IPS DF 6.9 (cell line): ENCODE results near the gene JMJD8.

Source experiments
- DNase-seq: peaks from one replicate; pipeline ENCODE4 v3.0.0-alpha.2; 2013; ENCODE audit warnings: low read depth, low spot score
- H3K27ac ChIP-seq: one replicate; pipeline ENCODE4 v1.5.1; 2013; ENCODE audit warnings: low read length, control low read depth
- H3K27me3 ChIP-seq: 2 replicates; pipeline ENCODE4 v1.6.1; 2013; ENCODE audit warnings: mild to moderate bottlenecking, low read length; ENCODE audit not compliant: control insufficient read depth, insufficient read depth
- H3K36me3 ChIP-seq: 2 replicates; pipeline ENCODE4 v1.6.1; 2013; ENCODE audit warnings: low read length; ENCODE audit not compliant: control insufficient read depth, insufficient read depth
- H3K4me1 ChIP-seq: 2 replicates; pipeline ENCODE4 v1.6.1; 2013; ENCODE audit warnings: low read length; ENCODE audit not compliant: control insufficient read depth, insufficient read depth
- H3K4me3 ChIP-seq: 2 replicates; pipeline ENCODE4 v1.5.1; 2013; ENCODE audit warnings: mild to moderate bottlenecking, low read length
- H3K9me3 ChIP-seq: 2 replicates; pipeline ENCODE4 v1.6.1; 2013; ENCODE audit warnings: low read length, inconsistent platforms; ENCODE audit not compliant: control insufficient read depth, insufficient read depth
- WGBS: extraction: QIAGEN DNeasy Blood & Tissue Kit; methylation state at CpG from one replicate; pipeline ENCODE4 v1.1.7; 2013; ENCODE audit warnings: mixed read lengths, missing lambda C conversion rate; ENCODE audit not compliant: insufficient read length, insufficient coverage; 5-methylcytosine and 5-hydroxymethylcytosine counted together

Gene JMJD8

DNA sequence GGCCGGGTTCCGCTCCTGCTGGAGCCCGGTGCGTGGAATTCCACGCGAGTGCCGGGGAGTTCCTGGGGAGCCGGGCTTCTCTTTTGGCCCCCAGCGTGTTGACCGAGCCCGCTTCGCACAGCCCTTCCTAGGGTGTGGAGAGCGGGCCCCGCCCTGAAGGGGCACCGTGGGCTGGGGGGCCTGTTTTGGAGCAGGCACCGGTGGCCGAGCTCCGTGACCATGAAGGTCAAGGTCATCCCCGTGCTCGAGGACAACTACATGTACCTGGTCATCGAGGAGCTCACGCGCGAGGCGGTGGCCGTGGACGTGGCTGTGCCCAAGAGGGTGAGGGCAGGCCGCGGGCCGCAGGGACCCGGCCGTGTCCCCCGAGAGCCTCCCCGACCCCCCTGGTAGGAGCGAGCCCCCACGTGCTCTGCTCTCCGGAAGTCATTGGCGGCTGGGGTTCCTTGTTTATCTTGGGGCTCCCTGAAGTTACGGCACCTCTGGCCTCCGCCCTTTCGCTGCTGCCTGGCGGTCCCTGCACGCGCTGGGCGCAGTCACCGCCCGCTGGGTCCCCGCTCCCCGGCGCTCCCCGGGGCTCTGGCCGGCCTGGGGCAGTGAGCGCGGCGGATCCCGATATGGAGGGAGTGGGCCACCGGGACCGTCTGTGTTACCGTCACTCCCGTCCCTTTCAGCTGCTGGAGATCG is 43.3 kb upstream of the JMJD8 start:
- H3K27ac ChIP-seq: no peak overlapping the region
- no peaks in the 10 kb centered on the region for H3K27me3 ChIP-seq
- H3K9me3 ChIP-seq: no peaks in the 10 kb centered on the region
- no CpG with 5 or more reads among the region's 61 CpGs for WGBS
- no peak for DNase-seq
- H3K36me3 ChIP-seq: no peaks in the 10 kb centered on the region
- peak overlapping the region; percentile 51 for H3K4me3 ChIP-seq
- H3K4me1 ChIP-seq: peaks cover 3% of the 10 kb centered on the region; the same call in 1 of the 2 replicates

GRCh38 chr16:726438-727290 is 42.5 kb upstream of the JMJD8 start, which contains the start of the genes CCDC78 and HAGHL:
Gene CCDC78, minus strand, starts transcription at chr16:726443. Its CDS starts 76 bp downstream, at chr16:726367.
Gene HAGHL, plus strand, starts transcription at chr16:727106. Its CDS starts 404 bp downstream, at chr16:727510.
- H3K27ac ChIP-seq: no peak within 1 kb of the TSS
- no CpG with 5 or more reads among the region's 88 CpGs for WGBS
- no peaks in the 10 kb centered on the region for H3K9me3 ChIP-seq
- H3K27me3 ChIP-seq: no peaks in the 10 kb centered on the region
- H3K4me3 ChIP-seq: peak within 1 kb of the TSS; percentile 51
- H3K36me3 ChIP-seq: no peaks in the 10 kb centered on the region
- H3K4me1 ChIP-seq: peaks cover 3% of the 10 kb centered on the region; the same call in 1 of the 2 replicates
- no peak for DNase-seq

DNA sequence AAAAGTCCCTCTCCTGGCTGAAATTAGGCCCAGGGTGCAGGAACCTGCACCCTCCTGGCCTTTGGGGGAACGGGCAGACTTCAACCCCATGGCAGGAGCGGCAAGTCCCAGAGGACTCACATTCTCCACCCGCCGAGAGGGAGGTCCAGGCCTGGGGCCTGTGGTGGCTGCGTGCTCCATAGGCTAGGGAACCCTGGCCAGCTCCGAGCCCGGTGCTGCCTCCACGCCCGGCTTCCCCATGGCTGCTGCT is 42.0 kb upstream of the JMJD8 start:
- Histone ChIP-seq H3K4me3 (no peak overlapping the region), H3K27me3 (no peaks in the 10 kb centered on the region), H3K27ac (no peak overlapping the region), H3K36me3 (no peaks in the 10 kb centered on the region), H3K9me3 (no peaks in the 10 kb centered on the region), H3K4me1 (peaks cover 3% of the 10 kb centered on the region; the same call in 1 of the 2 replicates)
- no peak for DNase-seq
- WGBS: no CpG with 5 or more reads among the region's 9 CpGs

DNA sequence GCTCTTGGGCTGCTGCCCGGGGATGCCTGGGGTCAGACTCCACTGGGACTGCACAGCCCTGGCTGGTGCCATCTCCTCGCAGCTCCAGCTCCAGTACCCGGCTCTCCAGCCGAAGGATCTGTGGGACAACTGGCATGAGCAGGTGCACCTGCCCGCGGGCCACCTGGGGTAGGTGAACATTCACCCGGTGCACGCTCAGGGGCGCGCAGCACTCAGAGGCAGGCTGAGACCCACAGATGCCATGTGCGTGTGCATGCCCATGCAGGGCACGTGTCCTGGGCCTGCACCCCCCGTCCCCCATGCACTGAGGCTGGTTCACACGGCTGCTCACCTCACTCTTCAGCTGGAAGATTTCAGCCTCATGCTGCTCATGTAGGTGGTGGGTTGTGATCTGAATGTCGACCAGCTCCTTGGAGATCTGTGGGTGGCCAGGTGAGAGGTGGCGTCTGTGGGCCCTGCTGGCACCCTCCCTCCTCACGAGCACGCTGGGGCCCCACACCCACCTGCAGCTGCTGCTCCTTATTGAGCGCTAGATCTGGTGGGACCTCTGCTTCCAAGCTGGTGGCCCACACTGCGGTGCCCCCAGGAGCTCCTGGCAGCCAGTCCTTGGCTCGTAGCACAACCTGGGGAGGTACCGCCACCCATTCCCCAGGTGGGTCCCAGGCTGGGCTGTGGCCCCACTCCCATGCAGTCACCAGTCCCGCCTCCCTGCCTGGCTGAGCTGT is 41.5 kb upstream of the JMJD8 start:
- Histone ChIP-seq H3K4me3 (no peak overlapping the region), H3K27ac (no peak overlapping the region), H3K9me3 (no peaks in the 10 kb centered on the region), H3K4me1 (peaks cover 3% of the 10 kb centered on the region; the same call in 1 of the 2 replicates), H3K27me3 (no peaks in the 10 kb centered on the region), H3K36me3 (no peaks in the 10 kb centered on the region)
- no CpG with 5 or more reads among the region's 23 CpGs for WGBS
- DNase-seq: no peak

DNA sequence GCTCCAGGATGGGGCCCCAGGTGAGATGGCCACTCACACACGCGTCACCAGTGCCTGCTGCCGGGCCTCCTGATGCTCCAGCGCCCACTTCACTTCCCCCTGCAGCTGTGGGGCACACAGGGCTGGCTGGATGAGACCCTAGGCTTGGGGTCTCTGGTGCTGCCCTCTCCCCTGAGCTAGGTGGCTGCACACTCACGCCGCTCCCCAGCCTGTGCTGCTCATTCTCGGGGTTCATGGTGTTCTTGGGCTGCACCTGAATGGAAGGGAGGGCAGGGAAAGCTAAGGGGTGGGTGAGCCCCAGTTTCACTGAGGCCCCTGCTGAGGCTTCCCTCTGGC is 40.9 kb upstream of the JMJD8 start:
- Histone ChIP-seq H3K36me3 (no peaks in the 10 kb centered on the region), H3K27me3 (no peaks in the 10 kb centered on the region), H3K9me3 (no peaks in the 10 kb centered on the region), H3K4me1 (peaks cover 5% of the 10 kb centered on the region), H3K4me3 (no peak overlapping the region), H3K27ac (no peak overlapping the region)
- WGBS: no CpG with 5 or more reads among the region's 7 CpGs
- no peak for DNase-seq

DNA sequence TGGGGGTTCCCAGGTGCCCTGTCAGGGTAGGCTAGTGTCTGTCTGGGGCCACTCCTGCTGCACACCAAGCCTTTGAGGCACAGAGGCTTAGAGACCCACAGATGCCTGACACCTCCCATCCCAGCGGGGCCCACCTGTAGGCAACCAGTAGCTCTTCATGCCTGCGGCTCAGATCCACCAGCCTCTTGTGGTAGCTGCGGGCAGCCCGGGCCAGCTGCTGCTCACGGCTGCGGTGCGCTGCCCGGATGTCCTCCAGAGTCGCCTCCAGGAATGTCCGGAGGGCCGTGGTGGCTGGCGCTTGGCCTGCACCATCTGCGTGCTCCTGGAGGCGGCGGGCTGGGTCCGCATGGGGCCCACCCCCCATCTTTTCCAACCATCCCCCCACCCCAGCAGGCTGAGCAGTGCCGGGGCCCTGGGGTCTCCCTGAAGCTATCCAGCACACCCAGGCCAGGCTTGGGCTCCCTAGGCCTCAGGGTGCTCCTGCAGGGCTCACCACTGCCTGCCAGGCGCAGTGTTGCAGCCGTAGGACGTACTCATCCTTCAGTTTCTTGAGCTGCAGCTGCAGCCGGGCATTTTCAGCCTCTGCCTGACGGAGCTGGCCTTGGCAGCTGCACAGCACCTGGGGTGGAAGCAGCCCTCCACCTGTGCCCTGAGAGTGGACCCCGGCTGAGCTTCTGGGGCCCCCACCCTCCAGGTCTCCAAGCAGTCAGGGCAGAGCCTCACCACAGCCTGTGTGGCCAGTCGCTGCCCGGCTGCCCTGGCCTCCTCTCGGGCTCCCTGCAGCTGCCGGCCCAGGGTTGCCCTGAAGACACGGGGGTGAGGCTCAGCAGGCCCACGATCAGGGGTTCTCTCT is 40.3 kb upstream of the JMJD8 start:
- no CpG with 5 or more reads among the region's 29 CpGs for WGBS
- Histone ChIP-seq H3K27ac (no peak overlapping the region), H3K4me1 (peaks cover 7% of the 10 kb centered on the region), H3K27me3 (no peaks in the 10 kb centered on the region), H3K9me3 (no peaks in the 10 kb centered on the region), H3K36me3 (no peaks in the 10 kb centered on the region), H3K4me3 (no peak overlapping the region)
- no peak for DNase-seq

DNA sequence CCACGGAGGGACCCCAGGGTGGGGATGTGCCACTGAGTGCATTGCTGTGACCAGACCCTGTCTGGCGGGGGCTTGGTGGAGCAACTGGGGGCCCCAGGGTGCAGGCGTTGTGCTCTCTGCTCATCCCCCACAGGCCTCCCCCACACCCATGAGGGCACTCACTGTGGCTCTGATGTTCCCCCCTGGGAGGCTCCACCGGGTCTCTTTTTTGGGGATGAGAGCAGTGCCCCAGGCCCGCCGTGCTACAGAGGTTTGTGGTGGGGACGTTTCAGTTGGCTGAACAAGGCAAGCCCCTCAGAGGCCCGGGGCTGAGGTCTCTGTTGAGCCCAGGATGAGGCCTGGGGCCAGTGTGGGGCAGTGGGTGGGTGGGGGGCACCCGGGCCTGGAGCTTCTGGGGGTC is 39.6 kb upstream of the JMJD8 start:
- no peak for DNase-seq
- H3K4me1 ChIP-seq: peaks cover 7% of the 10 kb centered on the region

DNA sequence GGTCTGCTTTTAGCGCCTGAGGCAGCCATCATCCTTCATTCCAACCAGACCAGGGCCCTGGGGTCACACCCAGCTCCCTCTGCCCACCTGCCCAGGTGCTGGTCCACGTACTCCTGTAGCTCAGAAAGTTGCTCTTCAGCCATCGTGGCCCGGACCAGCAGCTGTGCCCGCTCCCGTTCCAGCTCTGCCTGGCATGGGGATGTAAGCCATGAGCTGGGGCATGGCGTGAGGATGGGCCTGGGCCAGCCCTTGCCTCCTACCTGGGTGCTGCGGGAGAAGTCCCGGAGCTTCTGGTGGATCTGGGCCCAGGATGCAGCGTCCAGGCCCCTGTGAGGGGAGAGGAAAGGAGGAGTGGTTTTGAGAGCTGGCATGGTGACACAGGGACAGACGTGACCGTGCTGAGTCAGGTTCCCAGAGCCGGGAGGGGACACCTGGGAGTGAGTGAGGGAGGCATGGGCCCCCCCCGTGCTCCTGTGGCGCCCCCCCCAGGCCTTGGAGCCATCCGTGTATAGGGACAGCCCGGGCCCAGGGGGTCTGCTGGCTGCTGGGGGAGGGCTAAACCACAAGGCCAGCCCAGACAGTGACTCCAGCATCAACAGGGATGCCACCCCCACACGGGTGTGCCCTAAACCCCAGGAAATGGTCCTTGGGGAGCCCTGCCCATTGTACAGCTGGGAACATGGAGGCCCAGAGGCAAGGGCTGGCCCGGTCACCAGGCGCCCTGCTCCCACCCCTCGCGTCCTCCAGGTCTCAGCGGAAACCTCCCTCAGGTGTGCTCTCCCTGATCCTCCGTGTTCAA is 38.9 kb upstream of the JMJD8 start:
- DNase-seq: no peak
- WGBS: no CpG with 5 or more reads among the region's 24 CpGs
- peaks cover 7% of the 10 kb centered on the region for H3K4me1 ChIP-seq

More for the DNA sequence above, 39.6 kb upstream of the JMJD8 start:
- Histone ChIP-seq H3K36me3 (no peaks in the 10 kb centered on the region), H3K27me3 (no peaks in the 10 kb centered on the region), H3K9me3 (no peaks in the 10 kb centered on the region), H3K27ac (no peak overlapping the region), H3K4me3 (no peak overlapping the region)
- WGBS: no CpG with 5 or more reads among the region's 9 CpGs

DNA sequence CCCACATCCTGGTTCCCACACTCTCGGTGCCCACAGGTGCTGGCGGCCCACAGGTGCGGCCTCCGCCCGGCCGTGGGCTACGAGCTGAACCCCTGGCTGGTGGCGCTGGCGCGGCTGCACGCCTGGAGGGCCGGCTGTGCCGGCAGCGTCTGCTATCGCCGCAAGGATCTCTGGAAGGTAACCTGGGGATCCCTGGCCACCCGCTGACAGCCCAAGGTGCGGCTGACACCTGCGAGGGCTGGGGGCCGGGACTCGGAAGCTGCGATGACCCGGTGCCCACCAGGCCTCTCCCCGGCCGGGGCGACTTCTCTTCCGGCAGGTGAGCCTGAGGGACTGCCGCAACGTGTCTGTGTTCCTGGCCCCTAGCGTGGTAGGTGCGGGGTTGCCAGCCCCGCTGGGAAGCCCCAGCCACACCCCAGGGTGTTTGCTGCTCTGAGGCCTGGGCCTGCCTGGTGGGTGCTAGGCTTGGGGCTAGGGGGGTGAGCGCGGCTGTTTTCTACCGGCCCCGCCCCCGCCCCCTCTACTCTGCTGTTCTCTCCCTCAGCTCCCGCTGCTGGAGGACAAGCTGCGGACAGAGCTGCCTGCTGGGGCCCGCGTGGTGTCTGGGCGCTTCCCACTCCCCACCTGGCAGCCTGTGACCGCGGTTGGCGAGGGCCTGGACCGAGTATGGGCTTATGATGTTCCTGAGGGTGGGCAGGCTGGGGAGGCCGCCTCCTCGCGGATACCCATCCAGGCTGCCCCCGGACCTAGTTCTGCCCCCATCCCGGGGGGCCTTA is 37.8 kb upstream of the JMJD8 start:
- no peaks in the 10 kb centered on the region for H3K9me3 ChIP-seq
- no peak for DNase-seq
- H3K36me3 ChIP-seq: no peaks in the 10 kb centered on the region; the same call in 1 of the 2 replicates
- no peak overlapping the region for H3K4me3 ChIP-seq
- no peaks in the 10 kb centered on the region for H3K27me3 ChIP-seq
- H3K4me1 ChIP-seq: peaks cover 7% of the 10 kb centered on the region
- H3K27ac ChIP-seq: no peak overlapping the region
- no CpG with 5 or more reads among the region's 51 CpGs for WGBS

More for the DNA sequence above, 38.9 kb upstream of the JMJD8 start:
- Histone ChIP-seq H3K4me3 (no peak overlapping the region), H3K27me3 (no peaks in the 10 kb centered on the region), H3K27ac (no peak overlapping the region), H3K36me3 (no peaks in the 10 kb centered on the region), H3K9me3 (no peaks in the 10 kb centered on the region)
